H1 (cell line): Measurements from ENCODE around the gene LACTB. TPM values are rescaled to one million over a fixed set of nuclear protein-coding genes. Genes with fewer than 3 reads are reported as not detected.

ENCODE experiments used
- CTCF ChIA-PET: fragments of 300-600 bp; sonication (Branson Sonifier 250); formaldehyde crosslinking; loops from one replicate; lab custom pipeline; 2021; ENCODE audit not compliant: partially characterized antibody; lab: Charles Lee
- POLR2A ChIA-PET: fragments of 300-600 bp; sonication (Branson Sonifier 250); formaldehyde crosslinking; loops from one replicate; lab custom pipeline; 2021; ENCODE audit warnings: inconsistent platforms; ENCODE audit not compliant: partially characterized antibody; lab: Charles Lee
- DNase-seq, 2 experiments: peaks; one replicate each; pipeline versions ENCODE4 v3.0.0 to v3.0.0-alpha.2; 2010 to 2022; ENCODE audit warnings: low spot score in 2 of 2, low read depth in 1 of 2, mixed read lengths in 1 of 2
- FAIRE-seq: peaks from 2 replicates; lab custom pipeline; 2011; peaks lifted over from hg19 to GRCh38; lab: Jason Lieb, UNC
- H2AFZ ChIP-seq: 2 replicates; pipeline ENCODE4 v1.8.1; 2012; ENCODE audit warnings: low read length, inconsistent platforms
- H2AK5ac ChIP-seq: 2 replicates; pipeline ENCODE4 v1.6.1; 2013; ENCODE audit warnings: low read depth, low read length
- H2BK120ac ChIP-seq: replicated peaks from 2 replicates; pipeline ENCODE3; 2013; ENCODE audit warnings: low read depth, low read length, inconsistent platforms
- H2BK12ac ChIP-seq: 2 replicates; pipeline ENCODE4 v1.6.1; 2013; ENCODE audit warnings: low read depth, low read length
- H2BK15ac ChIP-seq: 2 replicates; pipeline ENCODE4 v1.6.1; 2013; ENCODE audit warnings: low read length
- H2BK20ac ChIP-seq: 2 replicates; pipeline ENCODE4 v1.6.1; 2013; ENCODE audit warnings: low read length
- H2BK5ac ChIP-seq: 2 replicates; pipeline ENCODE4 v1.6.1; 2013; ENCODE audit warnings: low read depth, low read length
- H3K14ac ChIP-seq: 2 replicates; pipeline ENCODE4 v1.6.1; 2013; ENCODE audit warnings: inconsistent platforms; ENCODE audit not compliant: insufficient read length
- H3K18ac ChIP-seq: 2 replicates; pipeline ENCODE4 v1.6.1; 2013; ENCODE audit warnings: low read length; ENCODE audit errors: extremely low read depth
- H3K23ac ChIP-seq: 2 replicates; pipeline ENCODE4 v1.6.1; 2013; ENCODE audit warnings: inconsistent platforms; ENCODE audit not compliant: insufficient read length
- H3K23me2 ChIP-seq: 2 replicates; pipeline ENCODE4 v1.6.1; 2013; ENCODE audit warnings: low read depth, low read length
- H3K27ac ChIP-seq: 2 replicates; pipeline ENCODE4 v1.6.1; 2011; ENCODE audit warnings: low read depth, low read length, inconsistent platforms
- H3K27me3 ChIP-seq, 4 experiments: replicated peaks in 1 of 4; 1 replicate in 1 of 4; 2 replicates in 3 of 4; pipeline versions ENCODE4 v1.6.1 to v1.8.1; 2011 to 2013; ENCODE audit warnings: low read length in 3 of 4, mild to moderate bottlenecking in 3 of 4, inconsistent platforms in 2 of 4, mixed read lengths in 2 of 4, moderate library complexity in 1 of 4; ENCODE audit not compliant: control insufficient read depth in 3 of 4, insufficient read depth in 3 of 4; ENCODE audit errors: extremely low read depth in 1 of 4
- H3K36me3 ChIP-seq, 4 experiments: 2 replicates each; pipeline versions ENCODE4 v1.6.1 to v1.8.1; 2011 to 2013; ENCODE audit warnings: mild to moderate bottlenecking in 4 of 4, low read length in 3 of 4, moderate library complexity in 2 of 4, control low read depth in 1 of 4, inconsistent platforms in 1 of 4; ENCODE audit not compliant: insufficient read depth in 4 of 4, control insufficient read depth in 2 of 4
- H3K4ac ChIP-seq: replicated peaks from 2 replicates; pipeline ENCODE3; 2013; ENCODE audit warnings: low read length, low read depth, mixed read lengths, inconsistent platforms; ENCODE audit not compliant: insufficient read length
- H3K4me1 ChIP-seq, 4 experiments: replicated peaks in 1 of 4; 1 replicate in 1 of 4; 2 replicates in 3 of 4; pipeline versions ENCODE4 v1.6.1 to v1.8.1; 2011 to 2013; ENCODE audit warnings: low read length in 3 of 4, inconsistent platforms in 2 of 4, mixed read lengths in 1 of 4; ENCODE audit not compliant: insufficient read depth in 4 of 4, control insufficient read depth in 3 of 4
- H3K4me2 ChIP-seq, 2 experiments: 2 replicates each; pipeline versions ENCODE4 v1.6.1 to v1.8.1; 2011 to 2013; ENCODE audit warnings: low read depth in 2 of 2, low read length in 2 of 2, control low read depth in 1 of 2, inconsistent platforms in 1 of 2, mild to moderate bottlenecking in 1 of 2; ENCODE audit not compliant: insufficient read depth in 1 of 2
- H3K4me3 ChIP-seq, 4 experiments: fragments of 200-600, 300-600 bp in 1 of 4; sonication (generic), shearing (Covaris generic), sonication (Bioruptor Twin) in 1 of 4; 2 replicates each; pipeline versions ENCODE4 v1.5.1 to v1.8.1; 2011 to 2016; ENCODE audit warnings: low read length in 4 of 4, low read depth in 3 of 4, control low read depth in 2 of 4, inconsistent platforms in 2 of 4, mild to moderate bottlenecking in 2 of 4, mixed read lengths in 1 of 4, moderate library complexity in 1 of 4; ENCODE audit not compliant: insufficient read depth in 2 of 4; ENCODE audit errors: extremely low read depth in 1 of 4
- H3K56ac ChIP-seq: replicated peaks from 2 replicates; pipeline ENCODE3; 2013; ENCODE audit warnings: low read depth, mild to moderate bottlenecking, mixed read lengths, low read length, inconsistent platforms; ENCODE audit not compliant: insufficient read length
- H3K79me1 ChIP-seq: 2 replicates; pipeline ENCODE4 v1.6.1; 2013; ENCODE audit warnings: low read depth, low read length, control low read depth
- H3K79me2 ChIP-seq, 2 experiments: 2 replicates each; pipeline versions ENCODE4 v1.6.1 to v1.8.1; 2012 to 2013; ENCODE audit warnings: low read length in 2 of 2, mild to moderate bottlenecking in 2 of 2, inconsistent platforms in 1 of 2; ENCODE audit not compliant: insufficient read depth in 2 of 2, control insufficient read depth in 1 of 2
- H3K9ac ChIP-seq, 4 experiments: replicated peaks in 1 of 4; 1 replicate in 1 of 4; 2 replicates in 3 of 4; pipeline versions ENCODE4 v1.6.1 to v1.8.1; 2011 to 2013; ENCODE audit warnings: low read depth in 3 of 4, low read length in 3 of 4, control low read depth in 2 of 4, mild to moderate bottlenecking in 2 of 4, moderate library complexity in 2 of 4, inconsistent platforms in 1 of 4; ENCODE audit errors: extremely low read depth in 1 of 4
- H3K9me3 ChIP-seq, 2 experiments: 2 replicates each; pipeline versions ENCODE4 v1.6.1 to v1.8.1; 2012 to 2013; ENCODE audit warnings: mild to moderate bottlenecking in 2 of 2, moderate library complexity in 2 of 2, control low read depth in 1 of 2, inconsistent platforms in 1 of 2, low read depth in 1 of 2, low read length in 1 of 2, mixed read lengths in 1 of 2; ENCODE audit not compliant: insufficient read depth in 2 of 2
- H4K20me1 ChIP-seq, 2 experiments: replicated peaks in 1 of 2; 2 replicates each; pipeline versions ENCODE3 to v1.8.1; 2011 to 2013; ENCODE audit warnings: inconsistent platforms in 2 of 2, low read length in 2 of 2, mild to moderate bottlenecking in 1 of 2; ENCODE audit not compliant: insufficient read depth in 2 of 2, control insufficient read depth in 1 of 2
- H4K5ac ChIP-seq: 2 replicates; pipeline ENCODE4 v1.6.1; 2013; ENCODE audit warnings: low read length, low read depth, mixed read lengths, inconsistent platforms; ENCODE audit not compliant: insufficient read length
- H4K8ac ChIP-seq: 2 replicates; pipeline ENCODE4 v1.8.0; 2013; ENCODE audit warnings: mild to moderate bottlenecking, moderate library complexity, low read length, inconsistent platforms; ENCODE audit not compliant: insufficient read depth; ENCODE audit errors: extremely low read depth
- H4K91ac ChIP-seq: replicated peaks from 2 replicates; pipeline ENCODE3; 2013; ENCODE audit warnings: low read length, mixed read lengths, inconsistent platforms; ENCODE audit not compliant: insufficient read length
- BACH1 ChIP-seq: IDR thresholded peaks from 2 replicates; pipeline ENCODE4 v1.6.1; 2012; ENCODE audit warnings: low read length, improper control_type of control experiment
- EP300 ChIP-seq, 2 experiments: IDR thresholded peaks; 1 replicate in 1 of 2; 2 replicates in 1 of 2; pipeline ENCODE4 v1.6.1; 2011 to 2012; ENCODE audit warnings: low read depth in 2 of 2, low read length in 2 of 2, mild to moderate bottlenecking in 2 of 2, borderline replicate concordance in 1 of 2, inconsistent platforms in 1 of 2, moderate library complexity in 1 of 2
- HDAC2 ChIP-seq, 2 experiments: fragments of 300-600 bp in 1 of 2; sonication (generic) in 1 of 2; IDR thresholded peaks; 2 replicates each; pipeline ENCODE4 v1.6.1; 2011 to 2012; ENCODE audit warnings: low read depth in 2 of 2, low read length in 2 of 2, mild to moderate bottlenecking in 2 of 2, moderate library complexity in 2 of 2, borderline replicate concordance in 1 of 2, inconsistent platforms in 1 of 2
- PHF8 ChIP-seq: fragments of 200-600 bp; sonication (generic); conservative IDR thresholded peaks from 2 replicates; pipeline ENCODE4 v1.7.1; 2012; ENCODE audit warnings: low read depth, mild to moderate bottlenecking, inconsistent platforms, low read length, moderate library complexity
- SIRT6 ChIP-seq: IDR thresholded peaks from one replicate; pipeline ENCODE4 v1.7.1; 2012; ENCODE audit warnings: low read length, inconsistent platforms
- SIX5 ChIP-seq: IDR thresholded peaks from 2 replicates; pipeline ENCODE4 v1.6.1; 2011; ENCODE audit warnings: mild to moderate bottlenecking, low read depth, low read length
- TAF7 ChIP-seq: optimal IDR thresholded peaks from 2 replicates; pipeline ENCODE3; 2011; ENCODE audit warnings: low read depth, mild to moderate bottlenecking, inconsistent platforms, low read length, moderate library complexity, borderline replicate concordance
- USF2 ChIP-seq: IDR thresholded peaks from 2 replicates; pipeline ENCODE4 v1.6.1; 2011; ENCODE audit warnings: low read length, improper control_type of control experiment
- WGBS, 2 experiments: shearing (Covaris generic) in 1 of 2; methylation state at CpG; one replicate each; pipeline versions ENCODE4 v1.1.6 to v1.1.7; 2013 to 2015; ENCODE audit warnings: low lambda C conversion rate in 2 of 2, mixed read lengths in 2 of 2, inconsistent platforms in 1 of 2, low coverage in 1 of 2, missing lambda C conversion rate in 1 of 2; ENCODE audit not compliant: insufficient replicate concordance in 2 of 2, insufficient coverage in 1 of 2, insufficient read length in 1 of 2; ENCODE audit errors: extremely low coverage in 1 of 2, missing lambda C conversion rate in 1 of 2; 5-methylcytosine and 5-hydroxymethylcytosine counted together
- polyA plus RNA-seq, 7 experiments: library from polyadenylated mRNA; depleted of rRNA in 3 of 7; stranded (reverse) in 5 of 7; unstranded in 2 of 7; fragments of >200 nt in 5 of 7; fragments of 200-250 nt in 2 of 7; gene quantifications; 1 replicate in 5 of 7; 2 replicates in 1 of 7; 4 replicates in 1 of 7; pipeline versions ENCODE4 v1.2.1 to v1.2.3, GENCODE V29; 2011 to 2013; ENCODE audit warnings: missing spikeins in 2 of 7, mixed read lengths in 2 of 7
- total RNA-seq: library from RNA; stranded (reverse); fragmentation: NEBNext Ultra II Directional; extraction: Animal tissue kit (Norgen Biotek cat#: 25700); gene quantifications from 2 replicates; pipeline ENCODE4 v1.2.1, GENCODE V29; 2021
- TF ChIP-seq, protein P1 (sequence below): IDR thresholded peaks from 2 replicates; pipeline ENCODE4 v1.6.1; 2012; ENCODE audit warnings: inconsistent platforms

The LACTB gene
- total and polyA plus RNA-seq, 2 of the 8 experiments (the other 6 are each of a cell fraction or from before 2014, with no cell fraction given) = 5.8 to 14.9 TPM

GRCh38 chr15:63093486-63094205 is 28.0 kb upstream of the LACTB start:
- Histone ChIP-seq H3K4ac (no peak overlapping the region), H2BK120ac (no peak overlapping the region), H4K91ac (no peak overlapping the region), H3K56ac (no peak overlapping the region), H4K20me1 (no peaks in the 10 kb centered on the region), H2AK5ac (no peak overlapping the region), H3K18ac (no peak overlapping the region), H3K23ac (no peak overlapping the region), H3K9me3 (peaks cover 0 to 4% of the 10 kb centered on the region in 2 experiments; a peak in 1 of 4 replicates), H3K27me3 (no peaks in the 10 kb centered on the region), H3K23me2 (no peaks in the 10 kb centered on the region), H3K36me3 (no peaks in the 10 kb centered on the region), H4K5ac (no peak overlapping the region), H2BK12ac (peak overlapping the region; percentile 53; the same call in 1 of the 2 replicates), H3K4me3 (no peak overlapping the region), H3K4me2 (no peak overlapping the region), H3K14ac (no peak overlapping the region), H3K4me1 (peaks cover 4 to 9% (median 8%) of the 10 kb centered on the region in 4 experiments; a peak in 5 of 7 replicates), H4K8ac (no peak overlapping the region), H2BK5ac (no peak overlapping the region), H3K27ac (no peak overlapping the region), H3K79me1 (no peaks in the 10 kb centered on the region), H3K79me2 (no peaks in the 10 kb centered on the region), H2BK15ac (no peak overlapping the region), H3K9ac (no peak overlapping the region), H2AFZ (no peak overlapping the region), H2BK20ac (no peak overlapping the region; the same call in 1 of the 2 replicates)
- peak; percentile 65 to 87 for DNase-seq
- ChIA-PET POLR2A (interaction anchor here (1.1 to 18.5 kb wide), 5 partner anchors 13 to 243 kb away, joined by 3 to 325 read pairs (median 5); partner anchors contain the start of gene TPM1), CTCF (interaction anchor here (0.6 to 3.5 kb wide), 41 partner anchors 12 to 352 kb away, joined by 3 to 22 read pairs (median 4); no protein-coding TSS in a partner anchor)
- WGBS, 2 experiments = 42% methylated on average over 6 of the region's 6 CpGs; no CpG with 5 or more reads in 1 of the 2 experiments
- peak; percentile 84 for FAIRE-seq
- TF ChIP-seq EP300 (IDR thresholded peaks at IDR 0.05; ENCODE audit: borderline replicate concordance in 1 of 2, low read depth in 2 of 2, low read length in 2 of 2) = 0 out of 3 replicates have a peak, but pooled peaks of 1 of the 2 experiments have one; percentile 27
- TF ChIP-seq, protein P1, sequence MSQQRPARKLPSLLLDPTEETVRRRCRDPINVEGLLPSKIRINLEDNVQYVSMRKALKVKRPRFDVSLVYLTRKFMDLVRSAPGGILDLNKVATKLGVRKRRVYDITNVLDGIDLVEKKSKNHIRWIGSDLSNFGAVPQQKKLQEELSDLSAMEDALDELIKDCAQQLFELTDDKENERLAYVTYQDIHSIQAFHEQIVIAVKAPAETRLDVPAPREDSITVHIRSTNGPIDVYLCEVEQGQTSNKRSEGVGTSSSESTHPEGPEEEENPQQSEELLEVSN = no peak
- TF ChIP-seq BACH1 = no peak
- no peak for TF ChIP-seq HDAC2 (IDR thresholded peaks at IDR 0.05; ENCODE audit: borderline replicate concordance in 1 of 2, low read depth in 2 of 2, low read length in 2 of 2)
- no peak for TF ChIP-seq SIRT6
- TF ChIP-seq TAF7 = no peak
- no peak for TF ChIP-seq SIX5
- TF ChIP-seq PHF8 = no peak
- no peak for TF ChIP-seq USF2
